ENCODE results near the gene DYNLT4.
"Not testable (repeated sequence)": the region's sequence is repeated elsewhere in the genome, so short reads cannot be mapped to it uniquely, and the experiment has no call there.

The DYNLT4 gene

DNA sequence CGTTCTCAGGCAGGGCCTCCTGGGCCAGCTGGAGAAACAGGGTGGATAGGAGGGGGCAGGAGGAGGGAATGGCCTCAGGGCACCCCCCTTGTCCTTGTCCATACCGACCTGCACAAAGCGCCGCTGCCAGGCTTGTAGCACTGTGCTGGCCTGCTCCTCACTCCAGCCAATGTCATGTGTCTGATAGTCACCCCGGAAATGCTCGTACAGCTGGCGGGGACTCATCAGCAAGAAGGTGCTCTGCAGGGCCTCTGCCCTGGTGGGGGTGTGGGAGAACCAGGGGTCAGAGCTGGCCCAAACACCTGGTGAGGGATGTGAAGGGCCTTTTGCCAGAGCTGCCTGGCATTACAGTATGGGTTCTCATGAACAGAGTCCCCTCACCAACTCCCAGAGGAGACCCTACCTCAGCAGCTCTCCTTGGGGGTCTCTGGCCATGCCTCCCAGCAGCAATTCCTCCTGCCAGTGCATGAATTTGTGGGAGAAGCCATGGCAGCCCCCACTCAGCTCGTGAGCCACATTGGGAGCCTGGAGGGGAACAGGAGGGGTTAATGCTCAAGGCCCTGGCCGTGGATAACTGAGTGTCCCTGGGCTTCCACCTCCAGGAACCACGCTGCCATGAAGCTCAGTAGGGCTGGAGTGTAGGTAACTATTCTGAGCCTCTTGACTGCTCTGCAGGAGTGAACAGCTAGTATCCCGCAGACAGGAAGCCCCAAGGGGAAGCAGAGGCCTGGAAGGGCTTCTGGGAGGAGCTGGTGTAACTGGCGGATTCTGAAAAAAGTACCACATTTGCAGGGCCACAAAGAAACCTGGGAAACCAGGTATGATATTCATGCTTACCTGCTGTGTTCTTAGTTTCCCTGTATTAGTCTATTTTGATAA is 22.6 kb upstream of the DYNLT4 start:
- no peaks in the 10 kb centered on the region for H3K36me3 ChIP-seq (ENCODE audit: control insufficient read depth in 1 of 2, insufficient read depth in 2 of 2, low read length in 2 of 2)
- H3K4me3 ChIP-seq (ENCODE audit: low read depth in 1 of 2, low read length in 2 of 2): no peak overlapping the region
- no peak overlapping the region for H3K27ac ChIP-seq (ENCODE audit: low read depth, low read length)
- no peaks in the 10 kb centered on the region for H3K27me3 ChIP-seq (ENCODE audit: control insufficient read depth in 1 of 2, insufficient read depth in 2 of 2, low read length in 2 of 2)
- H3K9me3 ChIP-seq (ENCODE audit: control insufficient read depth in 1 of 2, low read length in 2 of 2): no peaks in the 10 kb centered on the region
- H3K4me1 ChIP-seq (ENCODE audit: control insufficient read depth in 1 of 2, insufficient read depth in 2 of 2, low read length in 2 of 2): peaks cover 7 to 20% of the 10 kb centered on the region in 2 donors
- H3K9ac ChIP-seq (ENCODE audit: low read depth in 1 of 2, low read length in 2 of 2): no peak overlapping the region

DNA sequence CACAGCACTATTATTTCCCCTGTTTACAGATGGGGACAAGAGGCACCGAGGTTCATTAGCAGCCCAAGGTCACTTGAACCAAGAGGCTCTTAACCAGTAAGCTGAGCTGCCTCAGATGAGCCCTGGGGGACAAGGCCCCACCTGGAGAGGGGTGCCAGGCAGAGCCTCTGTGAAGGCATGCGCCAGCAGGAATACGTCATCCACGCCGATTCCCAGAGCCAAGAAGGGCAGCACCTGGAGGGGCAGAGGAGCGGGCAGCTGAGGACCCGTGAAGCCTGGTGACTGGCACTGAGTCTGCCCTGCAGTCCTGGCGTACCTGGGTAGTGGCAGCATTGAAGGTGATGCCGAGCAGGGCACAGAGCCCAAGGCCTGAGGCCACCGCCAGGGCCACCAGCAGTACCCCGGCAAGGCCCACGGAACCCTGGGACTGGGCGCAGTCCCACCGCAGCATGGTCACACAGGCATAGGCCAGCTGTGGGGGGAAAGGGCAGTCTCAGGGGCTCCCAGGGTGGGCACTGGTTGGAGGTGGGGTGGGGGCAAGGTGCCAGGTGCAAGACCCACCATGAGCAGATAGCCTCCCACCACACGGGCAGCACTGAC is 21.8 kb upstream of the DYNLT4 start:
- H3K9ac ChIP-seq (ENCODE audit: low read depth in 1 of 2, low read length in 2 of 2): no peak overlapping the region
- no peak overlapping the region for H3K27ac ChIP-seq (ENCODE audit: low read depth, low read length)
- H3K36me3 ChIP-seq (ENCODE audit: control insufficient read depth in 1 of 2, insufficient read depth in 2 of 2, low read length in 2 of 2): no peaks in the 10 kb centered on the region
- no peak overlapping the region for H3K4me3 ChIP-seq (ENCODE audit: low read depth in 1 of 2, low read length in 2 of 2)
- no peaks in the 10 kb centered on the region for H3K27me3 ChIP-seq (ENCODE audit: control insufficient read depth in 1 of 2, insufficient read depth in 2 of 2, low read length in 2 of 2)
- H3K9me3 ChIP-seq (ENCODE audit: control insufficient read depth in 1 of 2, low read length in 2 of 2): no peaks in the 10 kb centered on the region
- H3K4me1 ChIP-seq (ENCODE audit: control insufficient read depth in 1 of 2, insufficient read depth in 2 of 2, low read length in 2 of 2): peaks cover 7 to 20% of the 10 kb centered on the region in 2 donors

DNA sequence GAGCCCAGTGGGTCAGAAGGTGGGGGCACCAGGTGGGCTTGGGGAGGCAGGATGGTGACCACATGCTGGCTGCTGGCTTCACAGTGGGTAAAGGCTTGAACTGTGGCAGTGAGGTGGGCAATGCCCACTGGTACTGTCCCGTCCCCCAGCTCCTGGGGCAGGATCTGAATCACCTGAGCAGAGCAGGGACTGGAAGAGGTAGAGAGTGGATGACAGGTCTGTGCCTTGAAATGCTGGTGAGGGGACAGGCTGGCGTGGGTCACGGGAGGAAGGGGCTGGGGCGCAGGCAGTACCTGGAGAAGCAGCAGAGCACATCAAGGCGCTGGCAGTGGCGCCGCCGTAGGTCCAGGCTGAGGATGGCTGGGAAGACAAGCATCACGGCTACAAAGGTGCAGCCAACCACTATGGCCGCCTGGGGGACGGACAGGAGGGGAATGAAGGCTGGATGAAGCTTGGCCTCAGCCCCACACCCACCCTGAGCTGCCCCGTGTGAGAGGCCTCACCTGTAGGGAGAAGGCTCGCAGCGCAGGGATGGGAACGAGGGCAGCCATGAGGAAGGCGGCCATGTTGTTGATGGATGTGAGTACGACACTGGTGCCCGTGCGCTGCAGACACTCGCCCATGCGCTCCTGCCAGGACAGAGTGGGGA is 21.0 kb upstream of the DYNLT4 start:
- no peaks in the 10 kb centered on the region for H3K27me3 ChIP-seq (ENCODE audit: control insufficient read depth in 1 of 2, insufficient read depth in 2 of 2, low read length in 2 of 2)
- H3K4me1 ChIP-seq (ENCODE audit: control insufficient read depth in 1 of 2, insufficient read depth in 2 of 2, low read length in 2 of 2): peaks cover 7 to 20% of the 10 kb centered on the region in 2 donors
- no peaks in the 10 kb centered on the region for H3K36me3 ChIP-seq (ENCODE audit: control insufficient read depth in 1 of 2, insufficient read depth in 2 of 2, low read length in 2 of 2)
- H3K4me3 ChIP-seq (ENCODE audit: low read depth in 1 of 2, low read length in 2 of 2): no peak overlapping the region
- no peaks in the 10 kb centered on the region for H3K9me3 ChIP-seq (ENCODE audit: control insufficient read depth in 1 of 2, low read length in 2 of 2)
- H3K9ac ChIP-seq (ENCODE audit: low read depth in 1 of 2, low read length in 2 of 2): no peak overlapping the region
- H3K27ac ChIP-seq (ENCODE audit: low read depth, low read length): no peak overlapping the region

DNA sequence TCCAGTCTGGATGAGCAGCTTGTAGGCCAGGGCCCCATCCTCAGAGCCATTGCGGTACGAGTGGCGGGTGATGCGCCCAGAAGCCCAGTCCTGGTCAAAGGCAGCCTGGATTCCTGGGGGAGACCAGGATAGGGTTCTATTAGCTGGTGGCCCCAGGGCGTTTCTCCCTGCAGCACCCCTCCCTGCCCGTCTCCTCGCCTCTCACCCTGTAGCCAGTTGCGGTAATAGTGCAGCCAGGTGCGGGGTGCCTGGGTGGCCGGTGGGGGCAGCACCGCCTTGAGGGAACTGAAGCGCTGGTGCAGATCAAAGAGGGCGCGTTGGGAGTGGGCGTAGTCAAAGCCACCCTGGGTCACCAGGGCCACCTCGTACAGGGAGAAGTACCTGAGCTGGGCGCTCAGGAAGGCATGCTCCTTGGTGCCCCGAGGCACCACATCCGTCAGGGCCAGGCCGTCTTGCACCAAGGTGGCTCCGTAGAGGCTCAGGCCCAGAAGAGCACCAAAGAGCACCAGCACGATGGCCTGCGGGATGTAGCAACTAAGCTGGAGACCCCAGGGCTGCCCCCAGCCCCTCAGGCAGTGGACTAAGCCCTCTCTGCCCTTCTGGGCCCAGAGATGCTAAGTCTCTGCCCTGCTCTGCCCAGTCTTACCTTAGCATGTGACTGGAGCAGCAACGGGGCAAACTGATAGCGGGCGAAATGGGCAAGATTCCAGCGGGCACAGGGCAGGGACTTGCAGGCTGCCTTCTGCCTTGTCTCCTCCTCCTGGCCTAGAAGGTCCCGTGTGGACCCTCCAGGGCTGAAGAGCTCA is 20.2 kb upstream of the DYNLT4 start:
- H3K9ac ChIP-seq (ENCODE audit: low read depth in 1 of 2, low read length in 2 of 2): no peak overlapping the region
- H3K4me3 ChIP-seq (ENCODE audit: low read depth in 1 of 2, low read length in 2 of 2): no peak overlapping the region
- no peak overlapping the region for H3K27ac ChIP-seq (ENCODE audit: low read depth, low read length)
- H3K36me3 ChIP-seq (ENCODE audit: control insufficient read depth in 1 of 2, insufficient read depth in 2 of 2, low read length in 2 of 2): no peaks in the 10 kb centered on the region
- H3K27me3 ChIP-seq (ENCODE audit: control insufficient read depth in 1 of 2, insufficient read depth in 2 of 2, low read length in 2 of 2): no peaks in the 10 kb centered on the region
- H3K4me1 ChIP-seq (ENCODE audit: control insufficient read depth in 1 of 2, insufficient read depth in 2 of 2, low read length in 2 of 2): peaks cover 7 to 20% of the 10 kb centered on the region in 2 donors
- no peaks in the 10 kb centered on the region for H3K9me3 ChIP-seq (ENCODE audit: control insufficient read depth in 1 of 2, low read length in 2 of 2)

DNA sequence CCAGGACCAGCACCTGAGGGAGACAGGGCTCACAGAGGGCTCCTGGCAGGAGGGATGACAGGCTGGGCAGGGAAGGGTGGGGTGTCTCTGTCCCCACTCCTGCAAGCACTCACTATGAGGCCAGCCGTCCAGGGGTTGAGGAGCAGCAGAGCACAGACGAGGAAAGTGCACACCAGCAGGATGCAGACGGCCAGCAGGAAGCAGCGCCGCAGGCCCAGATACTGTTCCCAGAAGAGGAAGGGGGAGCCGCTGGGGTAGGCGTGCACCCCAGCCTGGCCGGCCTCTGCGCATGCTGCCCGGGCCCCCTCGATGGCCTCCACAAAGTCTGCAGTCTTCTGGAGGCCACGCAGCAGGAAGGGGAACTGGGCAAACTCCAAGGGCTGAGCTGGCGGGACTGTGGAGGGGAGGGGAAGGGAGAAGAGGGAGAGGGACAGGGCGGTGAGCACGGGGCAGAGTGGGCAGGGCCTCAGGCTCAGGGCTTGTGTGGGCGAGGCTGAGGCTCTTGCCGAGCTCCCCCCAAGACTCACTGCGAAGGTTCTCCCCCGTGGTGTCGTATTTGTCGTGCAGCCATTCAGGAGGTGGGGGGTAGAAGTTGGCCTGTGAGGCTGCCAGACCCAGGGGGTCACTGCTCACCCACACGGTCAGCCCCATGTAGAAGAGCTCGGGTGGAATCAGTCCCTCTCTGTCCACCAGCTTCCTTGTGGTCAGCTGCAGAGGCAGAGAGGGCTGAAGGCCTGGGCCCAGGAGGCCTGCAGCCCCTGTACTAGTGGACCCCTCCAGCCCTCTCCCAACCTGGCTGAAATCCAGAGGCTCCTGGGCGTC is 19.4 kb upstream of the DYNLT4 start:
- H3K27ac ChIP-seq (ENCODE audit: low read depth, low read length): no peak overlapping the region
- no peaks in the 10 kb centered on the region for H3K9me3 ChIP-seq (ENCODE audit: control insufficient read depth in 1 of 2, low read length in 2 of 2)
- H3K27me3 ChIP-seq (ENCODE audit: control insufficient read depth in 1 of 2, insufficient read depth in 2 of 2, low read length in 2 of 2): no peaks in the 10 kb centered on the region
- peak overlapping the region in 1 of 2 donors; percentile 28 for H3K4me3 ChIP-seq (ENCODE audit: low read depth in 1 of 2, low read length in 2 of 2)
- H3K4me1 ChIP-seq (ENCODE audit: control insufficient read depth in 1 of 2, insufficient read depth in 2 of 2, low read length in 2 of 2): peaks cover 7 to 20% of the 10 kb centered on the region in 2 donors
- no peaks in the 10 kb centered on the region for H3K36me3 ChIP-seq (ENCODE audit: control insufficient read depth in 1 of 2, insufficient read depth in 2 of 2, low read length in 2 of 2)
- H3K9ac ChIP-seq (ENCODE audit: low read depth in 1 of 2, low read length in 2 of 2): peak overlapping the region in 1 of 2 donors; percentile 32

DNA sequence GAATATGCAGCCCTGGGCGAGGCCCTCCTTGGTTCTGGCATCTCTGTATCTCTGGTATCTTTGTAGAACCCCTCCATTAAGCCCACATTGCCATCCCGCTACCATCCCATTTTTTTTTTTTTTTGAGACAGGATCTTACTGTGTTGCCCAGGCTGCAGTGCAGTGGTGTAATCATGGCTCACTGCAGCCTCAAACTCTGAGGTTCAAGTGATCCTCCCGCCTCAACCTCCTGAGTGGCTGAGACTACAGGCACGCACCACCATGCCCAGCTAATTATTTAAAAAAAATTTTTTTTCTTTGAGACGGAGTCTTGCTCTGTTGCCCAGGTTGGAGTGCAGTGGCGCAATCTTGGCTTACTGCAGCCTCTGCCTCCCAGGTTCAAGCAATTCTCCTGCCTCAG is 17.2 kb upstream of the DYNLT4 start:
- not testable (repeated sequence) for H3K36me3 ChIP-seq (ENCODE audit: control insufficient read depth in 1 of 2, insufficient read depth in 2 of 2, low read length in 2 of 2); H3K4me3 ChIP-seq (ENCODE audit: low read depth in 1 of 2, low read length in 2 of 2); H3K9me3 ChIP-seq (ENCODE audit: control insufficient read depth in 1 of 2, low read length in 2 of 2); H3K9ac ChIP-seq (ENCODE audit: low read depth in 1 of 2, low read length in 2 of 2); H3K27ac ChIP-seq (ENCODE audit: low read depth, low read length); H3K27me3 ChIP-seq (ENCODE audit: control insufficient read depth in 1 of 2, insufficient read depth in 2 of 2, low read length in 2 of 2)
- H3K4me1 ChIP-seq (ENCODE audit: control insufficient read depth in 1 of 2, insufficient read depth in 2 of 2, low read length in 2 of 2): peaks cover 14 to 25% of the 10 kb centered on the region in 2 donors

DNA sequence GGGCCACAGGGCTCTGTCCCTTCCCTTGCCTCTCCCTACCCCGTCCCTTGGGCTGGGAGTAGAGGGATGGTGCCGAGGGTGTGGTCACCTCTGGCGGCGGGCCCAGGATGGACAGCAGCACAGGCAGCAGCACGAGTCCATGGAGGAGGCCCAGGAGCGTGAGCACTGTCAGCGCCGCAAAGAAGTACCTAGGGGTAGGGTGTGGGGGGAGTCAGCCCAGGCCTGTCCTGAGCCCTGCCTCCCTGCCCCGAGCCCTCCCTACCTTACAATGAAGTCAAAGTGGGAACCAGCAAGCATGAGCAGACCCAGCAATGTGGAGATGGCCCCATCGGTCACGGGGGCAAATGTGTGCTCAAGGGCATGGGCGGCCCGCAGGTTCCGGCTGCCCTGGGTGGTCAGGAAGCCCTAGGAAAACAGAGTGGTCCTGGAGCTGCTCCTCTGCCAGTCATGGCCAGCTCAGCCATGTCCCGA is 15.9 kb upstream of the DYNLT4 start:
- Histone ChIP-seq H3K36me3 (ENCODE audit: control insufficient read depth in 1 of 2, insufficient read depth in 2 of 2, low read length in 2 of 2) (no peaks in the 10 kb centered on the region), H3K27me3 (ENCODE audit: control insufficient read depth in 1 of 2, insufficient read depth in 2 of 2, low read length in 2 of 2) (no peaks in the 10 kb centered on the region), H3K4me3 (ENCODE audit: low read depth in 1 of 2, low read length in 2 of 2) (no peak overlapping the region), H3K27ac (ENCODE audit: low read depth, low read length) (no peak overlapping the region), H3K9me3 (ENCODE audit: control insufficient read depth in 1 of 2, low read length in 2 of 2) (no peaks in the 10 kb centered on the region), H3K9ac (ENCODE audit: low read depth in 1 of 2, low read length in 2 of 2) (no peak overlapping the region), H3K4me1 (ENCODE audit: control insufficient read depth in 1 of 2, insufficient read depth in 2 of 2, low read length in 2 of 2) (peaks cover 14 to 25% of the 10 kb centered on the region in 2 donors)

DNA sequence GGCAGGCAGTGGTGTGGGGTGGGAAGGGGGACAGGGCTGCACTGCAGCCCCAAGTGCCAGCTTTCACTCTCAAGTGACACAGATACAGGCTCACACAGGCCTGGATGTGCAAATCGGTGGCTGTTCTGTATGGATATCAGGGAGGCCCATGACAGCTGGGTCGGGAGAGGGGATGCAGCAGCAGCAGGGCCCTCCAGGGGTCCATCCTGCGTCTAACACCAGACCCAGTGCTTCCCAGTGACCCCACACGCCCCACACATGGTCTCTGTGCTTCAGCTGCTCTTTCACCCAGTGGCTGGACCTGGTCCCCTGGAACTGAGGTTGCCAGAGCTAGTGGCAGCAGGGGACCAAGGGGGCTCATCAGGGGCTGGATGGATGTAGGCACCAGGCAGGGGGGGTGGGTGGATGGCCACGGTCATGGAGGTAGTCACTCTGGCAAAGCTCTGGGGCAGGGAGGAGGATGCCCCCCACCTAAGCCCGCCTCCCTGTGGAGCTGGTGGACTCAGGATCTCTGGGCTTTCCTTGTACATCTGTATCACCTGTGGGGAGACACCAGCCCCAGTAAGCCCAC is 15.1 kb upstream of the DYNLT4 start:
- Histone ChIP-seq H3K27me3 (ENCODE audit: control insufficient read depth in 1 of 2, insufficient read depth in 2 of 2, low read length in 2 of 2) (no peaks in the 10 kb centered on the region), H3K4me3 (ENCODE audit: low read depth in 1 of 2, low read length in 2 of 2) (no peak overlapping the region), H3K9me3 (ENCODE audit: control insufficient read depth in 1 of 2, low read length in 2 of 2) (no peaks in the 10 kb centered on the region), H3K4me1 (ENCODE audit: control insufficient read depth in 1 of 2, insufficient read depth in 2 of 2, low read length in 2 of 2) (peaks cover 14 to 18% of the 10 kb centered on the region in 2 donors), H3K9ac (ENCODE audit: low read depth in 1 of 2, low read length in 2 of 2) (no peak overlapping the region), H3K36me3 (ENCODE audit: control insufficient read depth in 1 of 2, insufficient read depth in 2 of 2, low read length in 2 of 2) (no peaks in the 10 kb centered on the region), H3K27ac (ENCODE audit: low read depth, low read length) (no peak overlapping the region)

DNA sequence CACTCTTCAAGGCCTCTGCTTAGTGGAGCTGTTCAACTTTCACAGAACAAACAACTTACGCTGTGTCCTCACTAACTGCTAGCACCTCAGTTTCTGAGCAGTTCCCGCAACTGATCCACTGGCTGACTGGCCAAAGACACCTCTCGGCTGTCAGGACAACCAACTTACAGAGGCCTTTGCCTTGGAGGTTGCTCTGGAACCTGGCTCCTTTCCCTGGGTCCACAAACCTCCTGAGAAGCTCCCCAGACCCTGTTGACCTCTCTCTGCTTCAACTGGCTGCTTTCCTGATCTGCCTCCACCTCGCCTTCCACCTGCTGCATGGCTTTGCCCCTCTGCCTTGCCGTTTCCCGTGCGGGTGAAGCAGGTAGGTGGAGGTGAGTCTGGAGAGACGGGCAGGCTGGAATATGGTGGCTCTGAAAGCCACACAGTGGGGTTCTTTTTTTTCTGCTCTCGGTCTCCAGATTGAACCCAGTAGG is 14.1 kb upstream of the DYNLT4 start:
- Histone ChIP-seq H3K27me3 (ENCODE audit: control insufficient read depth in 1 of 2, insufficient read depth in 2 of 2, low read length in 2 of 2) (no peaks in the 10 kb centered on the region), H3K4me1 (ENCODE audit: control insufficient read depth in 1 of 2, insufficient read depth in 2 of 2, low read length in 2 of 2) (peaks cover 8 to 9% of the 10 kb centered on the region in 2 donors), H3K9ac (ENCODE audit: low read depth in 1 of 2, low read length in 2 of 2) (no peak overlapping the region), H3K27ac (ENCODE audit: low read depth, low read length) (no peak overlapping the region), H3K36me3 (ENCODE audit: control insufficient read depth in 1 of 2, insufficient read depth in 2 of 2, low read length in 2 of 2) (no peaks in the 10 kb centered on the region), H3K9me3 (ENCODE audit: control insufficient read depth in 1 of 2, low read length in 2 of 2) (no peaks in the 10 kb centered on the region), H3K4me3 (ENCODE audit: low read depth in 1 of 2, low read length in 2 of 2) (no peak overlapping the region)

Data from duodenal mucosa (tissue), 2 donors.